ENCODE measurements around the gene DAP.

GRCh38 chr5:10800852-10801251, 39.8 kb upstream of the DAP start:
- no peak for TF ChIP-seq PCBP1 (IDR thresholded peaks at IDR 0.05; ENCODE audit: borderline replicate concordance, low read depth, low read length)
- TF ChIP-seq, protein P1, sequence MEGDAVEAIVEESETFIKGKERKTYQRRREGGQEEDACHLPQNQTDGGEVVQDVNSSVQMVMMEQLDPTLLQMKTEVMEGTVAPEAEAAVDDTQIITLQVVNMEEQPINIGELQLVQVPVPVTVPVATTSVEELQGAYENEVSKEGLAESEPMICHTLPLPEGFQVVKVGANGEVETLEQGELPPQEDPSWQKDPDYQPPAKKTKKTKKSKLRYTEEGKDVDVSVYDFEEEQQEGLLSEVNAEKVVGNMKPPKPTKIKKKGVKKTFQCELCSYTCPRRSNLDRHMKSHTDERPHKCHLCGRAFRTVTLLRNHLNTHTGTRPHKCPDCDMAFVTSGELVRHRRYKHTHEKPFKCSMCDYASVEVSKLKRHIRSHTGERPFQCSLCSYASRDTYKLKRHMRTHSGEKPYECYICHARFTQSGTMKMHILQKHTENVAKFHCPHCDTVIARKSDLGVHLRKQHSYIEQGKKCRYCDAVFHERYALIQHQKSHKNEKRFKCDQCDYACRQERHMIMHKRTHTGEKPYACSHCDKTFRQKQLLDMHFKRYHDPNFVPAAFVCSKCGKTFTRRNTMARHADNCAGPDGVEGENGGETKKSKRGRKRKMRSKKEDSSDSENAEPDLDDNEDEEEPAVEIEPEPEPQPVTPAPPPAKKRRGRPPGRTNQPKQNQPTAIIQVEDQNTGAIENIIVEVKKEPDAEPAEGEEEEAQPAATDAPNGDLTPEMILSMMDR (CRISPR knock-in tag; IDR thresholded peaks at IDR 0.05) = no peak

All from HepG2 (cell line).